Right ventricle myocardium superior (tissue), 1 donor: Measurements from ENCODE around the gene SCRG1. TPM values are rescaled to one million over a fixed set of nuclear protein-coding genes. Genes with fewer than 3 reads are reported as not detected.

ENCODE experiments used
- ATAC-seq: fragments of 200-7000 bp; cut with Tn5 transposase; one replicate; pipeline ENCODE4 v1.9.1; 2020; ENCODE audit warnings: mild to moderate bottlenecking; ENCODE audit not compliant: poor library complexity
- DNase-seq: peaks from one replicate; pipeline ENCODE4 v3.0.0-alpha.2; 2020
- intact Hi-C: fragments of 100-400 bp; cut with DNase I; formaldehyde crosslinking; loops from one replicate; pipeline ENCODE4 v1.11.2; 2022
- total RNA-seq: library from RNA; stranded (reverse); fragmentation: NEBNext Ultra II Directional; extraction: Animal tissue kit (Norgen Biotek cat#: 25700); gene quantifications from one replicate; pipeline ENCODE4 v1.2.1, GENCODE V29; 2021
- donor health status: DM: no; HTN: yes; CAD: no; lungs with severe emphysema.

Gene SCRG1
- total RNA-seq, 1 donor from 2014 or later = 0.08 TPM

DNA sequence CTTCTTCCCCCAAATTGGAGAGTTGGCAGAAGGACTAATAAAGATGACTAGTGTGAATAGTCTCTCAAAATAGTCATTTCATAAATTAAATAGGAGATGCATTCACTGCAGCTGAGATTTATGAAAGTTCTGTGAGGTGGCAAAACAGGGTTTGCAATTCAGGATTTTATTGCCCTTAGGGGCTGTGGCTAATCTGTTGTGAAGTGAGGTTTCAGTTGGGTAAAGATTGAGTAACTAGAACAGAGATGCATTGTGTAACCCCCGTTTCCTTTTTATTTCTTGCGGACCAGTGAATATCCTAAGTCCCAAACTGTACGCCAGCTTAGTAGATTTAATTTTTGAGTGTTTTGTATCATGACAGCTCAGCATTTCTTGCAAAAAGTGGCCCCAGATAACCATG is 16.2 kb upstream of the SCRG1 start:
- intact Hi-C loops = no loop called here
- peak; percentile 55 for ATAC-seq

DNA sequence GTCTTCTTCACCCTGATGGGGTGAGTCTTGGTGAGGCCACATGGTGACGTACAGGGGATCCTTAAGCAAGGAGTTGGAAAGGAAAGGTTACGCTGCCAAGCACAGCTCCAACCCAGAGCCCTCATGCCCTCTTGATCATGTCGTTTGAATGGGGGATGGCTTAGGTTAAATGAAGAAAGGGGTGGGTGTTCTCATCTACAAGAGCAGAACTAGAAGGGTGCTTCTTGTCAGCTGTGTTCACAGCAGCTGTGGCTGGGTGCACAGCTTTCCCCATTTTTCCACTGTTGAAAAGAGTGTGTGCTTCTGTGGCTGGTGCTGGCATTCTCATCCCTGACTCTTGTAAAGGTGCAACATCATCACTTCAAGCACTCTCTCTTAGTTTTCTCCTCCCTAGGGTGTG is 15.5 kb upstream of the SCRG1 start:
- ATAC-seq (no peak), DNase-seq (no peak)
- intact Hi-C loops = no loop called here

More for the DNA sequence above, 16.2 kb upstream of the SCRG1 start:
- no peak for DNase-seq

DNA sequence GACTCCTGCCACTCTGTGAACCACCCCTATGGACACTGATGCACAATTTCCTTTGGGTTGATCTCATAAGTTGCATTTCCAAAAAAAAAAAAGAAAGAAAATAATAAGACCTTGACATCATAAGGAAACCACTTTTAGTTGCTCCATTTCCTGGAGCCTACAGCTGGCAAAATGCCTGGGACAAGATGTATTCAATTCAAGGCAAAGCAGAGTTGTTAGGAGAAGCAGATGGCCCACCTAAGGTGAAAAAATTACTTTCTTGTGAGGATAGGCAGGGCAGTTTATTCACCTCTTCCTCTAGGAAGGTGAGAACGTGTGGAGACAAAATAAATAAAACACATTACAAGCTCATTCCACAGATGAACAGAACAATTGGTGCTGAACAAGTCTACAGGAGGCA is 14.1 kb upstream of the SCRG1 start:
- no peak for ATAC-seq
- intact Hi-C loops = no loop called here
- DNase-seq = no peak

DNA sequence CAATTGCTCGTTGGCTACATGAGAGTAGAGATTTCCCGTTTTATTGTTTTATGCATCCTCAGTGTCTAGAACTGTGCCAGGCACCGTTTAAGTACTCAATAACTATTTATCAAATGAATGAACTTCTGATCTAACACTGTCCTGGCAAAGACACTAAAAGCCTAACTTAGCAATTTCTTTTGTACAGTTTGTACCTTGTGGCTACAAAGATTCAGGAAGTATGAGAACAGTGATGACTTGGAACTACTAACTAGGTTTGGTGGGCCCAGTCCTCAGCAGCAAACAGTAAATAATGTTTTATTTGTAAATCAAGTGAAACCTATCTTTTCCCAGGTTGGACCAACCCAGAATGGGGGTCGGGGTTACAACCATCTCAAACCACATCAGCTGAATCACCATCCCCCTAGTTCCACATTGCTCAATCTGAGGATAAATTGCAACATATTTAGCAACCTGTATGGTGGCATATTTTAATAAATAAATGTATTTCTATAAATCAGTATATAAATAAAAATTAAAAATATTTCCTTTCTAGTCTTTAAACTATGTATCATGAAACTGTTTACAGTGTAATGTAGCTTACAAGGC is 12.3 kb upstream of the SCRG1 start:
- intact Hi-C loops = no loop called here
- DNase-seq = no peak
- ATAC-seq = peak; percentile 37

DNA sequence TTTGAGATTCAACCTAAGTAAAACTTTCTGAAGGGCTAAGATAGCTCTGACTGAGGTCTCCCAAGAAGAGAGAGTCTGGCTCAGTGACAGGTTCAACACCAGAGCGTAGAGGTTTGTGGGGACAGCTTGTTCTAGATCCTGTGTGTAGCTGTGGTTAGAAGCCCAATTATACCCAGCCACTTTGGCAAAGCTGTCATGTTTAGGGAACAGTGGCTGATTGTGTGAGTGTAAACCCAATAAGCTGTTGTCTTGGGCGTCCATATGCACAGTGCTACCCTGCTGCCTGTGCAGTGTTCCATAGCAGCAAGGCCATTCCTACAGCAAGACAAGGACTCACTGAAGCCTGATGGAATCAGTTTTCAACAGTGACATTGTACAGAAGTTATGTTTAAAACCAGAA is 11.2 kb upstream of the SCRG1 start:
- intact Hi-C loops = no loop called here
- ATAC-seq = peak; percentile 54
- no peak for DNase-seq

DNA sequence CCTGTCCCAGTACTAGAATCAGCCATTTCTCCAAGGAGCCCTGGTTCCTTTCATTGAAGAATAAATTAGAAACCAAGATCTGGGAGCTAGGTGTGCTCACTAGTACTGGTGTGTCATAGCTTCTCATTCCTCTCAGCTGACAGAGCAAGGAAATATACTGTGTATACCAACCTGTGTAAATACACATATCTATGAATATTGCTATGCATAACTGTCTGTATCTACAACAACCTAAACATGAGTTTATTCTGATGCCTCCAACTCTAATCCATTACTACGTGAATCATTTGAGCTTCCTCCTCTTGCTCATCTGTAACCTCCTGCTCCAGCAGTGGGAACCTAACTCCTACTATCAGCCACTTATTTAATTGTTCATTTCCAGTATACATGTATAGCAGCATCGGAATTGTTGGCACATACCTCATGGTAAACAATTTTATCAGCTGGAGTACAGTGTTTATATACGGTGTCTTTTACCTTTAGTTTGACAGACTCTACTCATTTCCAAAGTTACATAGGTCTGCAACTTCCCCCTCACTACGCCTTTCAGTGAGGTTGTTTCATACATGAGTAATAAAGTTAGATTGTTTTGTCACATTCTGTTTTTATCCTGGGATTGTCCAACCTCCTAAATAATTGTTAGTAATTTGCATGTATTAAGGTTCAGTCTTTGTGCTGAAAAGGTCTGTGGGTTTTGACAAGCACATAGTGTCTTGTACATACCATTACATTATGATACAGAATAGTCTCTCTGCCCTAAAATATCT is 7.1 kb upstream of the SCRG1 start:
- no peak for ATAC-seq

DNA sequence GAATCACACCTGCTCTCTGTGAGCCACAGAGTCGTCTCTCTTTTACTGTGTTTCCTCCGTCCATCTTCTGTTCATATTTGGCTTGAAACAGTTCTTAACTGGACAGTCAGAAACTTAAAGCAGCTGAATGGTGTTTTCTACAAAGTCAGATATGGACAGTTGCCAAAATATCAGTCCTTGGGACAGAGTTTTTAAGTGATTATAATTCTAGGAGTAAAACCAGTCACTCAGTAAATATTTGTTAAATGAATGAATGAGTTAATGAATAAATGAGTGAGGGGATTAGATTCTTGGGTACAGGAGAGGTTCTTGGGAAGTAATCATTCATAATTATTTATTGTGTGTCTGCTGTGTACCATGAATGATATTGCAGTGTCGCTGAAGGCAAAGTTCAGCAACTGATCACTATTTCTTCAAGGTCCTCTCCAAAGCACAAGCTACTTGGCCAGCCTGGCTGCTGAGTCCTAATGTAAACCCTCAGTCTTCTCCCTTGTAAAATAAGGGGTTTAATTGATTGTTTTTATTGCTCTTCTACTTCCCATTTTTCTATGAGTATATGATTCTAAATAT is 5.5 kb upstream of the SCRG1 start:
- DNase-seq = no peak
- intact Hi-C loops = no loop called here
- no peak for ATAC-seq

More for the DNA sequence above, 7.1 kb upstream of the SCRG1 start:
- no peak for DNase-seq
- intact Hi-C loops = no loop called here

DNA sequence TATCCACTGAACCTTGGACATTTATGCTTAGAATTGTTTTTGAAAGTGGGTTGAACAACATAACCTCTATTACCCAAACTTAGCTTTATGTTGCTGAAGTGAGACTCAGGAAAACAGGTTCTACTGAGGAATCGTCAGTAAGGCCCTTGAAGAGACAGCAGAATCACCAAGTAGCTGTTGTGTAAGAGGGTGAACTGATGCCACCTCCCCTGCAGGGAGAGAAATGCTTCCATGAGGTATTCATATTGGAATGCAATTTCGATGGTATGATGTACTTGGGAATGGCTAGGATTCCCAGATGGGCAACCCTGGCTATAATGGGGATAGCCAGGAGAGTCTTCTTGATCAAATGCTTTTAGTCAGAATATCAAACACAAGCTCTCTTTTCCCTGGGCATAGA is 4.1 kb upstream of the SCRG1 start:
- intact Hi-C loops = no loop called here
- DNase-seq (no peak), ATAC-seq (no peak)

DNA sequence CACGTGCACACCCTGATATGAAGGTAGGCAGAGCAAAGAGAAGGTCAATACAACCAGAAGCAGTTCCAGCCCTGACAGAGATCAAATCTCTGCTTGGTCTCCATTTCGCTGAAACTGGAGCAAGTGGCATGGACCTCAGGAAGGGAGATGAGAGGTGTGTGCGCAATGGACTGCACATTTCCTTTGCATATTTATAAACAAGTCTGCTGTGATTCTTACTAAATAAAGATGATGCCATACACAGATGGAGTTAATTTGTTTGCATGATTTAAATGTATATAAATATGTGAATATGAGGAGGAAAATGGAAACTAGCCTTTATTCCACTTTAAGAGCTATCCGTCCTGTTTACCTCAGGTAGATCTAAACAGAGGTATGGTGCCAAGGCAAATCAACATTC is 2.1 kb upstream of the SCRG1 start:
- ATAC-seq (no peak), DNase-seq (no peak)
- intact Hi-C loops = no loop called here

DNA sequence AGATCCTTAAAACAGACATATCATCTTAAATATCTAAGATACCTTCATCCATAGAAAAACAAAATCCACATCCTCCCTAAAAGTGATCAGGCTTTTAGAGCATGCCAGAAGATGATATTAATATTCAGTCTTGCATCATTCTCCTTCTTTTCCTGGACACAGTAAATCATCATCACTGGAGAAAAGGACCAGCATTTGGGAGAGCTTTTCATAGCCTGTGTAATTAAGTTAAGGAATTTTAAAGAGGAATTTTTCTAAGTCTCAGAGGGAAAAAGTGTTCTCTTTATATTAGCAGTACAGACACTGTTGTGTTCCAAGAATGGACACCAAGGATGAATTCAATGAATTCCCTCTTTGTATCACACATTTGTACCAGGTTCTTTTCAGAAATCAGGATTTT is 696 bp downstream of the SCRG1 start:
- intact Hi-C loops = no loop called here
- ATAC-seq = no peak

DNA sequence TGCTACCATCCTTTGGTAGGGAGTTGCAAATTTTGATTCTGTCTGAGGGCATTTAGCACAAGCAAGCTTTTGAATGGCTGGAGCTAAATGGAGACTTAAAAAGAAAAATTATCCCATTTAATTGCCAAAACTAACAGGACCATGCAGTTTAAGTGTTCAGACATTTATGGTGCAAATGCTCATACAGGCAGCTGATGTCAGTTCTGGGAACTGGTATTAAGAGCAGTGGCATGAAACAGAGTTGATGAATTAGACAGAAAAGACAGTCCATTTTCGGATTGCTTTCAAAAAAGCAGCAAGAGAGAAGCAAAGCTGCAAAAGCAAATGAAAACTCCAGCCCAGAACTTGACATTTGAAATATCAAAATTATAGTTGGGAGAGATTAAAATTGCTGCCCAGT is 1.3 kb downstream of the SCRG1 start:
- intact Hi-C loops = no loop called here
- no peak for ATAC-seq

More for the DNA sequence above, 696 bp downstream of the SCRG1 start:
- DNase-seq = no peak

DNA sequence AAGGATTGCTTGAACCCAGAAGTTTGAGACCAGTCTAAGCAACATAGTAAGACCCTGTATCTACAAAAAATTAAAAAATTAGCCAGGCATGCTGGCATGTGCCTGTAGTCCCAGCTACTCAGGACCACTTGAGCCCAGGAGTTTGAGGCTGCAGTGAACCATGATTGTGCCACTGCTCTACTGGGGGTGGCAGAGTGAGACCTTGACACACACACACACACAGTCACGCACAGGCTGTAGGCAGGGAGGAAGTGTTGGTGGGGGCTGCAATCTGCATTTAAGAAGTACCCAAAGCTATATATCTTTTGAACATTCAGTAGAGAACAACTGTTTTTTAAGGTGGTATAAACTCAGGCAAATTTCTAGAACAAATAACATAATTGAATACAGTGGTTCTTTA is 7.2 kb downstream of the SCRG1 start:
- ATAC-seq (no peak), DNase-seq (no peak)
- intact Hi-C loops = no loop called here

More for the DNA sequence above, 1.3 kb downstream of the SCRG1 start:
- DNase-seq = no peak

DNA sequence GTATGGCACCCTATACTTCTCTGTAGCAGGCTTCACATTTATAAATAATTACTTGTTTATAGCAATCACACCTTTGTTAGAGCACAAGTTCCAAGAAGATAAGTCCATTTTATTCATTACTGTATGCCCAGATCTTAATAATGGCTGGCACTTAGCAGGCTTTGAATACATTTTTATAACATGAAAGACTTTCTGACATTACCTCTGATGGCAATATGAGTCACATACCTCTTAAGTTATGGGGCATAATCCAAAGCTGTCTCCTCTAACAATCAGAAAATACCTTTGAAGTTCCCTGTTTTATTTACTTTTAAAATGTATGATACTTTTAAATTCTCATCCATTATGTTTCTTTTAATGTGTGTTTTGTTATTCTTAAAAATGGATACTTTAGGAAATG is 12.2 kb downstream of the SCRG1 start:
- intact Hi-C loops = no loop called here
- no peak for DNase-seq
- ATAC-seq = no peak

DNA sequence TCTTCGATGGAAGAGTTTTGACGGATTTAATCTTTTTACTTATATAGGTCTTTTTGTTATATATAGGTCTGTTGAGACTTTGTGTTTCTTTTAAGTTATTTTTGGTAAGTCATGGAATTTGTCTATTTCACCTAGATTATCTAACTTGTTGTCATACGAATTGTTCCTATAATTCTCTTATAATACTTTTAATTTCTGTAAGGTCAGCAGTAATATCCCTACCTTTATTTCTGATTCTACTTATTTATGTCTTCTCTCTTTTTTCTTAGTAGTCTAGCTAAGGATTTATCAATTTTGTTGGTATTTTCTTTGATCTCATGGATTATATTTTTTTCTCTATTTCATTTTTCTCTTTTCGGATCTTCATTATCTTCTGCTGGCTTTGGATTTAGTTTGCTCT is 16.6 kb downstream of the SCRG1 start:
- no peak for DNase-seq
- intact Hi-C loops = no loop called here
- no peak for ATAC-seq

DNA sequence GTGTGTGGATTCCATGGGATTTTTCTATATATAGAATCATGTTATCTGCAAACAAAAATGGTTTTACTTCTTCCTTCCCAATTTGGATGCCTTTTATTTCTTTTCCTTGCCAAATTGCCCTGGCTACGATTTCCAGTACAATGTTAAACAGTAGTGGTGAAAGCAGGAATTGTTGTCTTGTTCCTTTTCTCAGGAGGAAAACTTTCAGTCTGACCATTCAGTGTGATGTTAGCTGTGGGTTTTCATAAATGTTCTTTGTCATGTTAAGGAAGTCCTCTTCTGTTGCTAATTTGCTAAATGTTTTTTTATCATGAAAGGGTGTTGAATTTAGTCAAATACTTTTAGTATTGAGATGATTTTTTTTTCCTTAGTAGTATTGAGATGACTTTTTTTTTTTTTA is 17.3 kb downstream of the SCRG1 start:
- DNase-seq (no peak), ATAC-seq (no peak)
- intact Hi-C loops = no loop called here

DNA sequence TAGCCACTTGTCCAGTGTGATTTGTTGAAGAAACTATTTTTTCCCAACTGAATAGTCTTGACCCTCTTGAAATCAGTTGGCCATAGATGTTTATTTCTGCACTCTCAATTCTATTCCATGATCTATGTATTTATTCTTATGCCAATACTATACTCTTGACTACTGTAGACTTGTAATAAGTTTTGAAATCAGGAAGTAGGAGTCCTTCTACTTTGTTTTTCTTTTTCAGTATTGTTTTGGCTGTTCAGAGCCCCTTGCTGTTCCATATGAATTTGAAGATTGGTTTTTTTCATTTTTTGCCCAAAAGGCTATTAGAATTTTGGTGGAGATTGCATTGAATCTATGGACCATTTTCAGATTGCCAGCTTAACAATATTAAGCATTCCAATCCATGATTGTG is 17.9 kb downstream of the SCRG1 start:
- no peak for DNase-seq
- ATAC-seq = no peak
- intact Hi-C loops = no loop called here

DNA sequence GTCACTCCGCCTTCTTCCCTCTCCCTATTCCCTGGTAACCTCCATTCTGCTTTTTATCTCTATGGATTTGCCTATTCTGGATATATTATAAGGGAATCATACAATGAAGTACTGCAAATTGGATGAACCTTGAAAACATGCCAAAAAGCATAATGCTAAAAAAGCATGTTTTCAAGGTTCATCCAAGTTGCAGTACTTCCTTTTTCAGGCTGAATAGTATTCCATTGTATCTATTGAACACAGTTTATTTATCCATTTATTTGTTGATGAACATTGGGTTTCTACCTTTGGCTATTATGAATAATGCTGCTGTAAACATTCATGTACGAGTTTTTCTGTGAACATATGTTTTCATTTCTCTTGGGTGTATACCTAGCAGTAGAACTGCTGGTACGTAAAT is 19.0 kb downstream of the SCRG1 start:
- DNase-seq (no peak), ATAC-seq (no peak)
- intact Hi-C loops = no loop called here

DNA sequence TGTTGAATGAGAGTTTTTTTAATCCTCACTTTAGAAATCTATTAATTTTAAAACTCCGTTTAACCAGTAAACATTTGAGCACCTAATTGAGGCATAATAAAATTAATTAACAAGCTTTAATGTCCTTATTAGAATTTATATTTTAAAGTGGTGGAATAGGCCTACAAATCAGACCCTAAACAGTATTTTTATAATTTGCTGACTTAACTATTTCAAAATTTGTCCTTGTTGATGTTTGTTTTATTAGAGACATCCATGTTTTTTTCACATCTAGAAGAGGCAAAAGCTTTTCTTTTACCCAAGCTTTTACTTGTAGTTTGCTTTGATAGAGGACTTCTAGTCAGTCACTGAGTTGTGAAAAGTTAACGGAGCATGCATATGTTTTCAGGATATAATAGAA is 24.3 kb downstream of the SCRG1 start:
- DNase-seq (no peak), ATAC-seq (no peak)
- intact Hi-C loops = loop anchor here (5.0 kb wide), 1 partner anchor 42 kb away; the partner anchor contains the start of gene HMGB2

DNA sequence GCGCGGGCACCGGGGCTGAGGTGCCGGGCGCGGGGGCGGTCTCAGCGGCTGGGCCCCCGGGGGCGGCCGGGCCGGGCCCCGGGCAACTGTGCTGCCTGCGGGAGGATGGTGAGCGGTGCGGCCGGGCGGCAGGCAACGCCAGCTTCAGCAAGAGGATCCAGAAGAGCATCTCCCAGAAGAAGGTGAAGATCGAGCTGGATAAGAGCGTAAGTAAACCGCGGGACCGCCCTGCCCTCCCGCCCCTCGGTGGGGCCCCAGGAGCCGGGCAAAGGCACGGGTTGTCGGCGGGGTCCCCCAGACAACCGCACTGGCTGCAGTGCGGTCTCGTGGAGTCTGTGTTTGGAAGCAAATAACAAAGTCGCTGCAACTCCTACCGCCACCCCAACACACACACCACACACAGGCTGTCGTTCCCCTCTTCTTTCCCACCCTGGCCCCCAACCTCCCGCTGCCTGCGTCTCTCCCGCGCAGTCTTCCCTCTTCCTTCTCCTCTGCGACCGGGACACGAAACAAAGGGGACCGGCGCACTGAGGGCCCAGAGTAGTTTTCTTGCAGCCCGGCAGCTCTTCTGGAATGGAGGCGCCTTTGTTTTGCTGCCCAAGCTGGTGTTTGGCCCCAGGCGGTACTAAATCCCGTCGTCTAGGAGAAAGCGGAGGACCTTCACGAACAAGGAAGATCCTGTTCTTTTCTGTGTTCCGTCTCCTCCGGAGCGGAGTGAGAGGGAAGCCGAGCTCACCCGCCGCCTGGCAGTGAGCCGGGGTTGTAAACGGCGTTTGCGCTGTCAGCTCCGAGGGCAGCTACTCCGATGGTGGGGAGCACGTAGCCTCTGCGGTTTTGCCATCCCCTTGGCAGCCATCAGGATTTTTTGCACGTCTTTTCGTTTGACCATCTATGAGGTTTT is 27.4 kb downstream of the SCRG1 start:
- DNase-seq = peak; percentile 88
- intact Hi-C loops = loop anchor here (5.0 kb wide), 1 partner anchor 39 kb away; the partner anchor contains the start of gene HMGB2
- ATAC-seq = peak; percentile 47
